SJSA1 (cell line): ENCODE measurements around the gene MSANTD1. TPM values are rescaled to one million over a fixed set of nuclear protein-coding genes. Genes with fewer than 3 reads are reported as not detected.

ENCODE experiments used
- DNase-seq, 2 experiments: peaks; one replicate each; pipeline ENCODE4 v3.0.0-alpha.2; 2015 to 2020; ENCODE audit warnings: low spot score in 2 of 2, low read depth in 1 of 2
- H3K27ac ChIP-seq: fragments of 250-450 bp; sonication (Bioruptor Pico); 2 replicates; pipeline ENCODE4 v1.5.1; 2020; ENCODE audit warnings: mild to moderate bottlenecking, moderate library complexity
- H3K27me3 ChIP-seq: fragments of 250-450 bp; sonication (Bioruptor Pico); replicated peaks from 2 replicates; pipeline ENCODE4 v1.5.1; 2020; ENCODE audit warnings: mild to moderate bottlenecking, moderate library complexity
- H3K36me3 ChIP-seq: fragments of 250-450 bp; sonication (Bioruptor Pico); 2 replicates; pipeline ENCODE4 v1.5.1; 2020; ENCODE audit warnings: mild to moderate bottlenecking
- H3K4me1 ChIP-seq: fragments of 250-450 bp; sonication (Bioruptor Pico); replicated peaks from 2 replicates; pipeline ENCODE4 v1.6.1; 2021; ENCODE audit warnings: mild to moderate bottlenecking
- H3K4me3 ChIP-seq: fragments of 250-450 bp; sonication (Bioruptor Pico); 2 replicates; pipeline ENCODE4 v1.5.1; 2020; ENCODE audit warnings: mild to moderate bottlenecking
- H3K9me3 ChIP-seq: fragments of 250-450 bp; sonication (Bioruptor Pico); replicated peaks from 2 replicates; pipeline ENCODE4 v1.5.1; 2020; ENCODE audit warnings: mild to moderate bottlenecking
- total RNA-seq: library from RNA; depleted of rRNA; stranded (reverse); fragments of >200 nt; shearing (Covaris generic); gene quantifications from 2 replicates; pipeline ENCODE4 v1.2.3, GENCODE V29; 2014

MSANTD1 gene
- total RNA-seq, 1 experiment from 2014 or later, result 0.21 TPM

DNA sequence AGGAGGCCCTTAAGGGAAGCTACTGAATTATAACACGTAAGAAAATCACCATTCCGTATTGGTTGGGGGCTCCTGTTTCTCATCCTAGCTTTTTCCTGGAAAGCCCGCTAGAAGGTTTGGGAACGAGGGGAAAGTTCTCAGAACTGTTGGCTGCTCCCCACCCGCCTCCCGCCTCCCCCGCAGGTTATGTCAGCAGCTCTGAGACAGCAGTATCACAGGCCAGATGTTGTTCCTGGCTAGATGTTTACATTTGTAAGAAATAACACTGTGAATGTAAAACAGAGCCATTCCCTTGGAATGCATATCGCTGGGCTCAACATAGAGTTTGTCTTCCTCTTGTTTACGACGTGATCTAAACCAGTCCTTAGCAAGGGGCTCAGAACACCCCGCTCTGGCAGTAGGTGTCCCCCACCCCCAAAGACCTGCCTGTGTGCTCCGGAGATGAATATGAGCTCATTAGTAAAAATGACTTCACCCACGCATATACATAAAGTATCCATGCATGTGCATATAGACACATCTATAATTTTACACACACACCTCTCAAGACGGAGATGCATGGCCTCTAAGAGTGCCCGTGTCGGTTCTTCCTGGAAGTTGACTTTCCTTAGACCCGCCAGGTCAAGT is 6.9 kb upstream of the MSANTD1 start:
- H3K27ac ChIP-seq, result no peak overlapping the region
- no peaks in the 10 kb centered on the region for H3K9me3 ChIP-seq
- H3K4me3 ChIP-seq, result no peak overlapping the region
- H3K4me1 ChIP-seq, result peaks cover 9% of the 10 kb centered on the region
- no peak for DNase-seq
- peaks cover 4% of the 10 kb centered on the region; the same call in 1 of the 2 replicates for H3K36me3 ChIP-seq
- no peaks in the 10 kb centered on the region for H3K27me3 ChIP-seq

DNA sequence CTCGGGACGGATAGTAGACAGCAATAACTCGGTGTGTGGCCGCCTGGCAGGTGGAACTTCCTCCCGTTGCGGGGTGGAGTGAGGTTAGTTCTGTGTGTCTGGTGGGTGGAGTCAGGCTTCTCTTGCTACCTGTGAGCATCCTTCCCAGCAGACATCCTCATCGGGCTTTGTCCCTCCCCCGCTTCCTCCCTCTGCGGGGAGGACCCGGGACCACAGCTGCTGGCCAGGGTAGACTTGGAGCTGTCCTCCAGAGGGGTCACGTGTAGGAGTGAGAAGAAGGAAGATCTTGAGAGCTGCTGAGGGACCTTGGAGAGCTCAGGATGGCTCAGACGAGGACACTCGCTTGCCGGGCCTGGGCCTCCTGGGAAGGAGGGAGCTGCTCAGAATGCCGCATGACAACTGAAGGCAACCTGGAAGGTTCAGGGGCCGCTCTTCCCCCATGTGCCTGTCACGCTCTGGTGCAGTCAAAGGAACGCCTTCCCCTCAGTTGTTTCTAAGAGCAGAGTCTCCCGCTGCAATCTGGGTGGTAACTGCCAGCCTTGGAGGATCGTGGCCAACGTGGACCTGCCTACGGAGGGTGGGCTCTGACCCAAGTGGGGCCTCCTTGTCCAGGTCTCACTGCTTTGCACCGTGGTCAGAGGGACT is 5.7 kb upstream of the MSANTD1 start:
- no peak for DNase-seq
- H3K4me1 ChIP-seq, result peaks cover 9% of the 10 kb centered on the region
- no peak overlapping the region for H3K4me3 ChIP-seq
- no peaks in the 10 kb centered on the region for H3K27me3 ChIP-seq
- H3K9me3 ChIP-seq, result no peaks in the 10 kb centered on the region
- H3K27ac ChIP-seq, result no peak overlapping the region
- H3K36me3 ChIP-seq, result peaks cover 4% of the 10 kb centered on the region; the same call in 1 of the 2 replicates

DNA sequence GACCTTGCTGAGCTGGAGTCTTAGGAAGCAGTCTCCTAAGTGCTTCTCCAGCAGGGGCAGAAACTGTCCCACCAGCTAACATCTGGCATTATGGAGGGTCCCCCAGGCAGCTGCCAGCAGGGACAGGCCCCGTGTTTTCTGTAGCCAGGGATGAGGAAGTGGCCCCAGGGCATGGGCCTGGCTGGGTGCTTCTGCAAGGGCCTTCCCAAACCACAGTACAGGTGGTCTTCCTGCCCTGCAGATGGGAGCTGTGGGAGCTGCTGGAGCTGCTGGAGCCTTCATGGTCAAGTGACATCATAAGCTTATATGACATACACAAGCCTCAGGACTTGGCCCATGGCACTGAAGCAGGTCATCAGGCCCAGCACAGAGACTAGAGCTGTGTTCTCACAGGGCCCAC is 5.0 kb upstream of the MSANTD1 start:
- no peak overlapping the region for H3K4me3 ChIP-seq
- no peaks in the 10 kb centered on the region for H3K9me3 ChIP-seq
- H3K27me3 ChIP-seq, result no peaks in the 10 kb centered on the region
- H3K4me1 ChIP-seq, result peaks cover 9% of the 10 kb centered on the region
- H3K27ac ChIP-seq, result no peak overlapping the region
- DNase-seq, result no peak
- H3K36me3 ChIP-seq, result peaks cover 4% of the 10 kb centered on the region; the same call in 1 of the 2 replicates

DNA sequence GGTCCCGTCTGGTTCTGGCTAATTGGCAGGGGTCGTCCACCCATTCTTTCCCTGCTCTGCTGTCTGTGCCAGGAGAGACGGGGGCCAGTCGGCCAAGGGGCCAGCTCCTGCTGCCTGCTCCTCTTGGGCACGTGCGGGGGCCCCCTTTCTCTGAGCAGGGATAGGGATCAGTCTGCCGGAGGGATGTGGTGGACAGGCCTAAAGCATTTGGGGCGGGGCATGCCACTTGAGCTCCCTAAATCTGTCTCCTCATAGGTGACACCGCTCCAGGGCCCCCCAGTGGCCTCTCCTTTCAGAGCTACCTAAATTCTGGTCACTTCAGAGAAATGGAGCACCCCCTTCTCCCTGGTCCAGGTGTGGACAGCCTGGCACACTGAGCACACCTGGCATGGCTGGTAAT is 4.2 kb upstream of the MSANTD1 start:
- no peaks in the 10 kb centered on the region for H3K9me3 ChIP-seq
- H3K4me1 ChIP-seq, result peaks cover 9% of the 10 kb centered on the region
- H3K4me3 ChIP-seq, result no peak overlapping the region
- peaks cover 4% of the 10 kb centered on the region; the same call in 1 of the 2 replicates for H3K36me3 ChIP-seq
- H3K27ac ChIP-seq, result no peak overlapping the region
- no peak for DNase-seq
- H3K27me3 ChIP-seq, result no peaks in the 10 kb centered on the region

DNA sequence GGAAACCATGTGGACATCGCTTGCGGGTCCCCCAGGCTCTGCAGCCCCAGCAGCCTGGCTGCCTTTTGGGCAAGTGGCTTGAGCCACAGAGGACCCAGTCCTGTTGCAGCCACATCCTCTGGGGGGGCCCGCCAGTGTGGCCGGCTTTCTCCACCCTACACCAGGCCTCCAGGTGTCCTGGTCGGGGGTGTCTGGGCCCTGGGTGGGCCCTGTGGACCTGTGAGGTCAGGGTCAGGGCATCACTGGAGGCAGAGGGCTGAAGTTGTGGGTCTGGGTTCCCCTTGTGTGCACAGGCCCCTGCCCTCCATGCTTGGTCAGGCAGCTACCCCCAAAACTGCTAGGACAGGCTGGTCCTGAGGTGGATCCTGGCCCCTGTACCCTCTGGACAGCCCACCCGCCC is 3.3 kb upstream of the MSANTD1 start:
- Histone ChIP-seq H3K27me3 (no peaks in the 10 kb centered on the region), H3K4me1 (peaks cover 9% of the 10 kb centered on the region), H3K9me3 (no peaks in the 10 kb centered on the region), H3K27ac (no peak overlapping the region), H3K4me3 (no peak overlapping the region), H3K36me3 (peaks cover 4% of the 10 kb centered on the region; the same call in 1 of the 2 replicates)
- DNase-seq, result no peak

DNA sequence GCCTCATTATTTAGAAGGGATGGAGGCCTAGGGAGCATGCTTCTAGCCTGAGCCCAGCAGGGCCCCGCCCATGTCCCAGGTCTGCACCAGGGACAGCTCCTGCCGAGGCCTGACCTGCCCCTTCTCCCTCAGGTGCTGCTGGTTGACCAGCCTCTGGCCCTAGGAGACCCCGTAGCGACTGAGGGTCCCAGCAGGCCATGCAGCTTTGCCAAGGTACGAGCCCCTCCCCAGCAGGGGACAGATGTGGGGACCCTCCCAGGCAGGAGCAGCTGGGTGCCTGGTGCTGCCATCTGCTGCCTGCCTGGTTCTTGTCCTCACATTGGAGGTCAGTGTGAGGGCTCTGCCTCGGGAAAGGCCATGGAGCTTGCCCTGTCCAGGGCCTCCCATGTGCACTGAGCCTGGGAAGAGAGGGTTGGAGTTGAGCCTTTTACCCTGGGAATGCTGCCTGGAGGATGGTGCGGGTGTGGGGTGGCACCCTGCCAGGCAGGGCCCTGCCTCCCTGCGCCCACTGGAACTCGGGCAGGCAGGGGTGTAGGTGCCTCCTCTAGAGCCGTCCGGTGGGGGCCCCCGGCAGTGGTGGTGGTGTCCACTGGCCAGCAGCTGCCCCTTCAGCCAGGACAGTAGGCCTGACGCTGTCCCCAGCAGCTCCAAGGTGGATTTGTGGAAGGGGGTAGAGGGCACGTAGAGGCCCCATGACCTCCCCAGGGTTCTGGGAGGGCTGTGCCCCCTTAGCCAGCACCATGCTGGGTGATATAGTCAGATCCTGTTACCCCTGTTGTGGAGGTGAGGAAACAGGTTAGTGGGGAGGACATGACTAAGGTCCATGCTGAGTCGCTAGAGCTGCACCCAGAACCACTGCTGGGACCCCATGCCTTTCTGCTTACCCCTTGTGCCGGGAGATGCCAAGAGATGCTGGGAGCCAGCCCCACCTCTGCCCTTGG is 2.2 kb upstream of the MSANTD1 start:
- H3K4me3 ChIP-seq, result no peak overlapping the region
- H3K27me3 ChIP-seq, result no peaks in the 10 kb centered on the region
- DNase-seq, result no peak
- H3K27ac ChIP-seq, result no peak overlapping the region
- peaks cover 5% of the 10 kb centered on the region; the same call in 1 of the 2 replicates for H3K4me1 ChIP-seq
- no peaks in the 10 kb centered on the region for H3K9me3 ChIP-seq
- no peaks in the 10 kb centered on the region for H3K36me3 ChIP-seq

DNA sequence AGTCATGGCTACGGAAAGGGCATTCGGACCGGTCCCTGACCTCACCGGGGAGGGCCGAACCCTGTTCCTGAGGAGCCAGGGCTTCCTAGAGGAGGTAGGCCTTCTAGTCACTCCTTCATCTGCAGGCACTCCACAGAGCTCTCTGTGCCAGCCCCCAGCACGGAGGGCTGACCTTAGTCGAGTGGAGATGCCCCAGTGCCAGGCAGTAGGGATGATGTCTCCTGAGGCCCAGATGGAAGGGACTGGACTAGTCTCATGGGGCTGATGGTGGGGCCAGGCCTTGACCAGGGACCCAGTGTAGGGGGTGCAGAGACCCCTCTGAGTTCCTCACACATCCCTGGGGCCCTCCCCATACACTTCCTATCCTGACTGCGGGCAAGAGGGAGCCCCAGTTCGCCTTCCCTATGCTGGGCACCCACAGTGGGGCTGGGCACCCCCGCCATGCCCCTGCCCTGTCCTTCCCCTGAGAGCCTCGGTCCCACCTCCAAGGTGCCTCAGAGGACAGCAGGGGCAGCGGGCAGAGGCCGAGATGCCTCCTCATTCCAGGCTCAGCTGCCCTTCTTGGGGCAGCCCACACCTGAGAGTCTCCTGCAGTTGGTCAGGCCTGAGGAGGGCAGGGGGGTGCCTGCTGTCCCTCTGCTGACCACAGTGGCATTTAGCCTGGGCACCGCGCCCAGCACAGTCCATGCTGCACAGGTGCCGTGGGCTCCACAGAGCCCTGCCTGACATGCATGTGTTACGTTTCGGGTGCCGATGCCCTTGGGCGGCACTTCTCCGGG is 1.4 kb upstream of the MSANTD1 start:
- Histone ChIP-seq H3K36me3 (no peaks in the 10 kb centered on the region), H3K4me3 (no peak overlapping the region), H3K27me3 (no peaks in the 10 kb centered on the region), H3K4me1 (no peaks in the 10 kb centered on the region), H3K9me3 (no peaks in the 10 kb centered on the region), H3K27ac (no peak overlapping the region)
- no peak for DNase-seq

DNA sequence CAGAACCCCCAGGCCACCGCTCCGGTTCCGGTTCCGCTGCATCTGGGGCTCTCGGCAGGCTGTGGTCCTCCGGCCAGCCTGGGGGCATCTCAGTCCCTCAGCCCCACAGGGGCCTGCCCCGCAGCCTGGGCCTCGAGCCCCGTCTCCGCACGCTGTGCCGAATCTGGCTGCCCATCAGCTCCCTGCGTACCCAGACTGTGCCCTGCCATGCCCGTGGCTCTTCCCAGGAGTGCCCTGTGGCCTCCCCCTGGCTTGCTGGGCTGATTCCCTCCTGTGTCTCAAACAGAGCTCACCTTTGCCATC is 830 bp upstream of the MSANTD1 start:
- H3K27ac ChIP-seq, result no peak overlapping the region
- H3K9me3 ChIP-seq, result no peaks in the 10 kb centered on the region

DNA sequence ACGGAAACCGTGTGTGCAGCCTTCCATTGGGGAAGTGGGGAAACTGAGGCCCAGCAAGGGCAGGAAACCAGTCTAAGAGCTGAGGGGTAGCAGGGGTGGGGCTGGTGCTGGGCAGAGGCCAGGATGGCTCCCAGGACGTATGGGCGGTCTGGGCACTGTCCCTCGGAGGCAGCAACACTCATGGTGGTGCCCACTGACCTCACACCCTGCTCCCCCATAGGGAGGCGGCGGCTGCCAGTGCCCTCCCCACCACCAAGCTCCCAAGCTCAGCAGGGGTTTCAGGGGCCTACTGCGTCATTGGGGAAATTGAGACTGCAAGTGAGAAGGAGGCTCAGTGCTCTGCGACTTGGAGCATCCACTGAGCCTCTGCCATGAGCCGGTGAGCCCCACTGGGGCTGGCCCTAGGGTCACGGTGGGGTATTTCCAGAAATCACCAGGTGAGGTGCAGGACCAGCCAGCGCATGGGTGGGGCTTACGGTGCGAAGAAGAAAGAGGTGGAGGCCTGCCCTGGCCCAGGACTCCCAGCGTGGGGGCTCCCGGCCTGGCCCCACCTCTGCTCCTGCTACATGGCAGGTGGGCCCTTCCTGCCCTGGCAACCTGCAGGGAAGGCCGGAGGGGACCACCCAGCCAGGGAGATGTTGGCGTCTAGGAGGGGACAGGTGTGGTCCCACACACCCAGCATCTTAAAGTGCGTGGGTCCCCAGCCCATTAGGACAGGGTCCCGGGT is 915 bp downstream of the MSANTD1 start:
- Histone ChIP-seq H3K4me1 (peaks cover 9% of the 10 kb centered on the region), H3K27ac (no peak overlapping the region), H3K4me3 (no peak overlapping the region), H3K27me3 (no peaks in the 10 kb centered on the region), H3K9me3 (no peaks in the 10 kb centered on the region), H3K36me3 (no peaks in the 10 kb centered on the region)
- no peak for DNase-seq

More for the DNA sequence above, 830 bp upstream of the MSANTD1 start:
- H3K27me3 ChIP-seq, result no peaks in the 10 kb centered on the region
- no peaks in the 10 kb centered on the region for H3K36me3 ChIP-seq
- no peak for DNase-seq
- no peaks in the 10 kb centered on the region for H3K4me1 ChIP-seq
- no peak overlapping the region for H3K4me3 ChIP-seq

DNA sequence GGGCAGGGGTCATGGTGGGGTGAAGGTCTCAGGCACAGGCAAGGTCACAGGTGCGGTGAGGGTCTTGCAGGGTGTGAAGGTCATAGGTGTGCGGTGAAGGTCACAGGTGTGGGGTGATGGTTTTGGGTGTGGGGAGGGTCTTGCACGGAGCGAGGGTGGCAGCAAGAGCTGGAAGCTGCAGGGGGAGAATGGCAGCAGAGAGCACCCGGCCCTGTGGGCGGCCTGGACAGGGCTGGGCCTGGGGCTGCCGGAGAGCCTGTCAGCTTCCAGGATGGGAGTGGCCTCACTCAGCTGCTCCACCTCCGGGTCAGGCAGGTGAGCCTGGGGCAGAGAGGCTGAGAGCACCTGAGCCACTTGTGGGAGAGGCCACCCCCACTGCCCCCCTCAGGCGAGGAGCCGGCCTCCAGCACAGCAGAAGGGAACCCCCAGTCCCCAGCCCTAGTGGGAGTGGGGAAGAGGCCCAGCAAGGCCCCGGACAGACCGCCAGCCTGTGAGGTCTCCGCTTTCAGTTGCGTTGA is 1.5 kb downstream of the MSANTD1 start:
- Histone ChIP-seq H3K4me1 (peaks cover 9% of the 10 kb centered on the region), H3K27me3 (no peaks in the 10 kb centered on the region), H3K36me3 (no peaks in the 10 kb centered on the region), H3K4me3 (no peak overlapping the region), H3K27ac (no peak overlapping the region), H3K9me3 (no peaks in the 10 kb centered on the region)
- DNase-seq, result no peak

DNA sequence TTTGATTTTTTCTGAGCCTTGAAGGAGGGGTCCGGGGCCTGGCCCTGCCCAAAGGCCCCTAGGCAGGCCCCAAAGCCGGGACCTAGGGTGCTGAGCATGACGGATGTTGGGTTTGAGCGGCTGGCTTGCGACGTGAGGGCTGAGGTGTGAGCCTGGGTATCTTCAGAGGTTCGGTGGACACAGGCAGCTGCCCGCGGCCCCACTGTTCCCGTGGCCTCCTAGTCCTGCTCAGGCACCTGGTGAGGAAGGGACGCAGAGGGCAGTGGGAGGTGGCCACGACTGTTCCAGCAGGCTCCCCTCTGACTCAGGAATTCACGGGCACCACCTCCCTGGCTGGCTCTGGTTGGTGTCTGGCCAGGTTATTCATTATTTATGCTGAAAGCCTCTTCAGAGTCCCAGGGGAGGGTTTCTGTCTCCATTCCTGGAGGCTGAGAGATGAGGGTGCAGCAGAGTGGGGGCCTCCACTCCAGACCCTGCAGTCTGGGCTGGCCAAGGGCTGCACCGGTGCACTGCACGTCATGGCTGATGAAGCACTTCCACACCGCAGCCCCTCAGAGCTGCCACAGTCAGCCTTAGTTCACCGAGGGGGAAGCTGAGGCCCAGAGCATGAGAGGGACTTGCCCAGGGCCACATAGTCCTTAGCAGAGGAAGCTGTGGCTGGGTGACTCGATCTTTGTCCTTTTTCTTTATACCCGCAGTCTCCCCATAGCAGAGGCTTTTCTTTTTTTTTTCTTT is 2.2 kb downstream of the MSANTD1 start:
- no peak for DNase-seq
- Histone ChIP-seq H3K9me3 (no peaks in the 10 kb centered on the region), H3K36me3 (no peaks in the 10 kb centered on the region), H3K4me1 (peaks cover 9% of the 10 kb centered on the region), H3K27me3 (no peaks in the 10 kb centered on the region), H3K4me3 (no peak overlapping the region), H3K27ac (no peak overlapping the region)

DNA sequence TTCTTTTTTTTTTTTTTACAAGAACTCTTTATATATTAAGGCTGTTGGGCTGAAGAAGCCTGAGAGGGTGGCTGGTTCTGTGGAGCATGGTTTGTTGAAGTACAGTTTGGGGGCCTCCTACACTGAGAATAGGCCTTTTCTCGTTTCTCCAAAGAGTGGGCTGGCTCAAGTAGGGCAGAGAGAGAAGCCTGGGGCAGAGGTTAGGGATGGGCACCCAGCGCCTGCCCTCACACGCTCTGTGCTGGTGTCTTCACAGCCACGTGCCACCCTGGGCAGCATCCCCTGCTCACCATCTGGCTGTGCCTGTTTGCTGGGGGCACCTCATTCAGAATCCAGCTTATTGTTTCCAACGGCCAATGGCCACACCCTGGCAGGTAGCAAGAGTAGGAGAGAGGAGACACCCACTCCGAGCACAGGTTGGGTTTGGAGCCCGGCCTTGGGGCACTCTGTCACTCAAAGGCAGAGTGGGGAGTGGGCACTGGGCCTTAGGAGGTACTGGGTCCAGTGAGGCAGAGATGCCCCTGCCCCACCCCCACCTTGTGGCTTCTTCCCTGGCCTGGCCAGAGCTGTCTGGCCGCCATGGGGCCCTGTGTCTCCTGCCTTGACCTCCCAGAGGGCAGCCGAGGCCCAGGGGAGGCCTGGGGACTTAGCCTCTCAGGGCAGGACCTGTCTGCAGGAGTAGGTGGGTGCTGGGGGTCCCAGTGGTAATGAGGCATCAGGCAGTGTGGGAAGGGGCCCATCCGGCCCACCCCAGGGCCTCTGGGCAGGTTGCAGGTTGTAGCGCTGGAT is 2.9 kb downstream of the MSANTD1 start:
- Histone ChIP-seq H3K27me3 (no peaks in the 10 kb centered on the region), H3K9me3 (no peaks in the 10 kb centered on the region), H3K4me1 (peaks cover 9% of the 10 kb centered on the region), H3K27ac (no peak overlapping the region), H3K4me3 (no peak overlapping the region), H3K36me3 (no peaks in the 10 kb centered on the region)
- DNase-seq, result no peak
